Suprapubic skin (tissue), 4 donors: ENCODE results near the gene ALDH18A1. TPM values are rescaled to one million over a fixed set of nuclear protein-coding genes. Genes with fewer than 3 reads are reported as not detected.

ENCODE experiments used
- DNase-seq, 2 donors: peaks; one replicate each; pipeline ENCODE4 v3.0.0-alpha.2; 2019; ENCODE audit warnings: low spot score in 2 of 2
- H3K27ac ChIP-seq: fragments of 200-600 bp; sonication (generic); one replicate; pipeline ENCODE4 v1.5.1; 2019
- H3K27me3 ChIP-seq: fragments of 200-600 bp; sonication (generic); one replicate; pipeline ENCODE4 v1.5.1; 2019
- H3K36me3 ChIP-seq: fragments of 200-600 bp; sonication (generic); one replicate; pipeline ENCODE4 v1.5.1; 2019
- H3K4me1 ChIP-seq: fragments of 200-600 bp; sonication (generic); one replicate; pipeline ENCODE4 v1.5.1; 2019
- H3K4me3 ChIP-seq: fragments of 200-600 bp; sonication (generic); one replicate; pipeline ENCODE4 v1.5.1; 2019; ENCODE audit warnings: mild to moderate bottlenecking
- H3K9me3 ChIP-seq: fragments of 200-600 bp; sonication (generic); one replicate; pipeline ENCODE4 v1.5.1; 2019
- EP300 ChIP-seq: sonication (generic); formaldehyde crosslinking; IDR thresholded peaks from one replicate; pipeline ENCODE4 v1.6.1; 2017; ENCODE audit warnings: antibody characterized with exemption
- POLR2A ChIP-seq, 2 donors: fragments of 450-650 bp; IDR thresholded peaks; one replicate each; pipeline ENCODE4 v1.6.1; 2017; ENCODE audit warnings: antibody characterized with exemption in 2 of 2, mild to moderate bottlenecking in 2 of 2, moderate library complexity in 2 of 2
- POLR2AphosphoS5 ChIP-seq, 3 donors: sonication (generic); formaldehyde crosslinking; IDR thresholded peaks; one replicate each; pipeline ENCODE4 v1.6.1; 2017; ENCODE audit warnings: antibody characterized with exemption in 3 of 3
- WGBS: methylation state at CpG from one replicate; pipeline ENCODE4 v1.1.5; 2018; 5-methylcytosine and 5-hydroxymethylcytosine counted together
- total RNA-seq, 4 donors: library from RNA; depleted of rRNA; stranded (reverse); fragments of >200 nt; gene quantifications; one replicate each; pipeline ENCODE4 v1.1.0, GENCODE V29; 2016
- TF ChIP-seq, protein P1 (sequence below), 2 donors: fragments of 200-600 bp in 1 of 2; fragments of 450-650 bp in 1 of 2; sonication (generic) in 1 of 2; IDR thresholded peaks; one replicate each; pipeline ENCODE4 v1.5.1; 2016 to 2019; ENCODE audit warnings: antibody characterized with exemption in 2 of 2, mild to moderate bottlenecking in 1 of 2, moderate library complexity in 1 of 2

The ALDH18A1 gene
- total RNA-seq, 4 donors from 2014 or later = 24.9 to 44.6 (median 31.2) TPM

DNA sequence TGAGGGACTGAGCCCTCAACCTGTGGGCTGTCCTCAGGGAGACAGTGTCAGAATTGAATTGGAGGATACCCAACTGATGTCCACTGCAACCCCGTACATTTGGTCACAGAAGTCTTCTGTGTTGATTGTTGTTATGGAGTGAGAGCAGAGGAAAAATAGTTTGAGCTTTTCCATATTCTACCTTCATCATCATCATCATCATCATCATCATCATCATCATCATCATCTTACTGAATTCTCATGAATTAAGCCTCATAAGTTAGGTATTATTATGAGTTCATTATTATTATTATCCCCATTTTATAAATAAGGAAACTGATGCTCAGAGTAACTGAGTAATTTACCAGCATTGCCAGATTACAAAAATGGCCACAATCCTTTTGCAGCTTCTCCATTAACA is 8.4 kb downstream of the ALDH18A1 start:
- peaks cover 44% of the 10 kb centered on the region for H3K36me3 ChIP-seq
- DNase-seq = no peak
- H3K9me3 ChIP-seq = no peaks in the 10 kb centered on the region
- TF ChIP-seq EP300 (no peak), POLR2AphosphoS5 (IDR thresholded peaks at IDR 0.05) (no peak), POLR2A (IDR thresholded peaks at IDR 0.05) (no peak)
- TF ChIP-seq, protein P1, sequence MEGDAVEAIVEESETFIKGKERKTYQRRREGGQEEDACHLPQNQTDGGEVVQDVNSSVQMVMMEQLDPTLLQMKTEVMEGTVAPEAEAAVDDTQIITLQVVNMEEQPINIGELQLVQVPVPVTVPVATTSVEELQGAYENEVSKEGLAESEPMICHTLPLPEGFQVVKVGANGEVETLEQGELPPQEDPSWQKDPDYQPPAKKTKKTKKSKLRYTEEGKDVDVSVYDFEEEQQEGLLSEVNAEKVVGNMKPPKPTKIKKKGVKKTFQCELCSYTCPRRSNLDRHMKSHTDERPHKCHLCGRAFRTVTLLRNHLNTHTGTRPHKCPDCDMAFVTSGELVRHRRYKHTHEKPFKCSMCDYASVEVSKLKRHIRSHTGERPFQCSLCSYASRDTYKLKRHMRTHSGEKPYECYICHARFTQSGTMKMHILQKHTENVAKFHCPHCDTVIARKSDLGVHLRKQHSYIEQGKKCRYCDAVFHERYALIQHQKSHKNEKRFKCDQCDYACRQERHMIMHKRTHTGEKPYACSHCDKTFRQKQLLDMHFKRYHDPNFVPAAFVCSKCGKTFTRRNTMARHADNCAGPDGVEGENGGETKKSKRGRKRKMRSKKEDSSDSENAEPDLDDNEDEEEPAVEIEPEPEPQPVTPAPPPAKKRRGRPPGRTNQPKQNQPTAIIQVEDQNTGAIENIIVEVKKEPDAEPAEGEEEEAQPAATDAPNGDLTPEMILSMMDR (IDR thresholded peaks at IDR 0.05) = no peak
- H3K27me3 ChIP-seq = no peaks in the 10 kb centered on the region
- H3K4me3 ChIP-seq = no peak overlapping the region
- 95% methylated on average over 1 of the region's 1 CpG for WGBS
- no peaks in the 10 kb centered on the region for H3K4me1 ChIP-seq
- H3K27ac ChIP-seq = no peak overlapping the region

DNA sequence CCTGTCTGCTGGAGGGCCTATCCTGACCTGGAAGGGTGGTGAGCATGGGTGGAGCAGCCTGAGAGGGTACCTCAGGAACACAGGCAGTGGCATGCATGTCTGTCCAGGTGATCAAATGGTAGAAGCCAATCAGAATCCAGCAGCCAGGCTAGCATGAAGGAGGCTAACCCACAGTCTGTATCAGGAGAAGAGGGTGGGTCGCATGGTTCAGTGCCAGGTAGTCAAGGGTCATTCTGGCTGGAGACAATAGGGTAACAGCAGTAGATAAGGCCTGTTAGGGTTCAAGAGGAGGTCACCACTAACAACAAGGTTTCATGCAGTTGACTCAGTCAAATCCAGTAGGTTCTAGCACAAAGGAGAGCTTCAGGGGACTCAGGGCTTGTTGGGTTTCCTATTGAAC is 10.4 kb downstream of the ALDH18A1 start:
- 100% methylated on average over 1 of the region's 1 CpG for WGBS
- Histone ChIP-seq H3K27ac (no peak overlapping the region), H3K27me3 (no peaks in the 10 kb centered on the region), H3K4me3 (no peak overlapping the region), H3K36me3 (peaks cover 46% of the 10 kb centered on the region), H3K4me1 (no peaks in the 10 kb centered on the region), H3K9me3 (no peaks in the 10 kb centered on the region)
- no peak for DNase-seq
- TF ChIP-seq, protein P1 (IDR thresholded peaks at IDR 0.05) = no peak
- TF ChIP-seq POLR2AphosphoS5 (IDR thresholded peaks at IDR 0.05) (no peak), POLR2A (IDR thresholded peaks at IDR 0.05) (no peak), EP300 (no peak)

DNA sequence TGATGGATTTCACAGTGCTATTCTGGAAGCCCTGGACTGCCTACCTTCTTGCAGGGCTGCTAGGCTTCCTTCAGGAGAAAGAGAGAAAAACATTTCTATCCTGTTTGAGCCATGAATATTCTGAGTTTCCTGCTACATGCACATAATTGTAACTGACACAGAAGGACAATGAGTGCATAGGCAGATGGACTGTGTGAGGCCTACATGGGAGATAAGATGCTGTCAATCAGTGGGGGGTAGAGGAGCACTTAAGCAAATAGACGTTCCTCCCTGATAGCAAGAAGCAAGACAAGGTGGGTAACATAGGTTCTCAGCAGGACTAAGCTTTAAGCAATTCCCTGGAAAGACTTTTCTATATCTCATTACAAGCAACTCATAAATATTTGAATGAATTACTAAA is 11.6 kb downstream of the ALDH18A1 start:
- Histone ChIP-seq H3K4me1 (no peaks in the 10 kb centered on the region), H3K9me3 (no peaks in the 10 kb centered on the region), H3K4me3 (no peak overlapping the region), H3K27ac (no peak overlapping the region), H3K27me3 (no peaks in the 10 kb centered on the region), H3K36me3 (peaks cover 46% of the 10 kb centered on the region)
- TF ChIP-seq, protein P1 (IDR thresholded peaks at IDR 0.05) = no peak
- no peak for TF ChIP-seq POLR2AphosphoS5 (IDR thresholded peaks at IDR 0.05)
- no peak for TF ChIP-seq EP300
- no peak for TF ChIP-seq POLR2A (IDR thresholded peaks at IDR 0.05)
- 59% methylated on average over 1 of the region's 1 CpG for WGBS
- no peak for DNase-seq

DNA sequence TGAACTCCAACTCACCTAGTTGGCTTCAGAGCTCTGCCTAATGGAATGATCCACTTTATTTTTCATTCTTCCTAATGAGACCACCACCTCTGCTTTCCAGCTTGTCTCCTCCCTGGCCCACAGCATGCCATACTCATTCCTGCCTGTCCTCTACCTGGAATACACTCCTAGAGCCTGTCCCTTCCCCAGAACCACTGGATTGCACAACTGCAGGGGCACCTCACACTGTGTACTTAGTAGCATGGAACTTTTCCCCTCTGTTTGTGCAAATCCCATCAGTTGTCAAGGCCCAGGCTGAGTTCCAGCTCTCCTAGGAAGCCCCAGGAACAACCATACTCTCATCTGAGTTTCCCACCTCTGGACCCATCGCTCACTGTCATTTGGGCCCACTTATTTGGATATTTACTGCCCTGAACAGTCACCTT is 15.6 kb downstream of the ALDH18A1 start:
- no peak for DNase-seq
- 100% methylated on average over 1 of the region's 1 CpG for WGBS
- no peaks in the 10 kb centered on the region for H3K4me1 ChIP-seq
- H3K36me3 ChIP-seq = peaks cover 64% of the 10 kb centered on the region
- H3K27me3 ChIP-seq = no peaks in the 10 kb centered on the region
- no peak overlapping the region for H3K27ac ChIP-seq
- no peaks in the 10 kb centered on the region for H3K9me3 ChIP-seq
- TF ChIP-seq POLR2AphosphoS5 (IDR thresholded peaks at IDR 0.05) (no peak), POLR2A (IDR thresholded peaks at IDR 0.05) (no peak), EP300 (no peak)
- TF ChIP-seq, protein P1 (IDR thresholded peaks at IDR 0.05) = no peak
- H3K4me3 ChIP-seq = no peak overlapping the region

DNA sequence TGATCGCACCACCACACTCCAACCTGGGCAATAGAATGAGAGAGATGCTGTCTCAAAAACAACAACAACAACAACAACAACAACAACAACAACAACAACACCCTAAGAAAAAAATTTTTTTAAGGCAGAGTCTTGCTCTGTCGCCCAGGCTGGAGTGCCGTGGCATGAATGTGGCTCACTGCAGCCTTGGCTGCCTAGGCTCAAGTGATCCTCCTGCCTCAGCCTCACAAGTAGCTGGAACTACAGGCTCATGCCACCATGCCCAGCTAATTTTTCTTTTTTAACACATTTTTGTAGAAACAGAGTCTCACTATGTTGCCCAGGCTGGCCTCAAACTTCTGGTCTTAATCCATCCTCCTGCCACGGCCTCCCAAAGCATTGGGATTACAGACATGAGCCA is 18.6 kb downstream of the ALDH18A1 start:
- DNase-seq = no peak

More for the DNA sequence above, 18.6 kb downstream of the ALDH18A1 start:
- no peak overlapping the region for H3K27ac ChIP-seq
- no peak overlapping the region for H3K4me3 ChIP-seq
- TF ChIP-seq POLR2A (IDR thresholded peaks at IDR 0.05) (no peak), POLR2AphosphoS5 (IDR thresholded peaks at IDR 0.05) (no peak), EP300 (no peak)
- TF ChIP-seq, protein P1 (IDR thresholded peaks at IDR 0.05) = no peak
- no peaks in the 10 kb centered on the region for H3K9me3 ChIP-seq
- no peaks in the 10 kb centered on the region for H3K27me3 ChIP-seq
- H3K4me1 ChIP-seq = no peaks in the 10 kb centered on the region
- peaks cover 89% of the 10 kb centered on the region for H3K36me3 ChIP-seq
- 99% methylated on average over 4 of the region's 4 CpGs for WGBS
